K562 (cell line): ENCODE data around the gene CXCL12. TPM values are rescaled to one million over a fixed set of nuclear protein-coding genes. Genes with fewer than 3 reads are reported as not detected.

Source experiments
- ATAC-seq: fragments of 200-7000 bp; cut with Tn5 transposase; 3 replicates; pipeline ENCODE4 v1.9.1; 2020; ENCODE audit warnings: moderate library complexity
- BruUV-seq: library from RNA; stranded (reverse); fragments of 400-500 nt; replicated peaks from 2 replicates; lab custom pipeline; 2021; lab: Mats Ljungman, UMichigan
- CTCF ChIA-PET: fragments of 300-600 bp; formaldehyde crosslinking; extraction: SDS; loops from one replicate; lab custom pipeline; 2021; ENCODE audit warnings: low intra/inter-chr PET ratio; lab: Yijun Ruan, JAX
- POLR2A ChIA-PET: fragments of 300-600, 350-650 bp; sonication (Branson Sonifier 250); formaldehyde crosslinking; extraction: SDS; loops from one replicate; lab custom pipeline; 2021; ENCODE audit warnings: antibody characterized with exemption, inconsistent platforms; lab: Yijun Ruan, JAX
- DNase-seq, 4 experiments: peaks; one replicate each; pipeline versions ENCODE4 v3.0.0 to v3.0.0-alpha.2; 2011 to 2018; ENCODE audit warnings: low spot score in 3 of 4, mixed read lengths in 3 of 4; ENCODE audit errors: extremely low read depth in 1 of 4
- FAIRE-seq: peaks from 2 replicates; lab custom pipeline; 2011; peaks lifted over from hg19 to GRCh38; lab: Jason Lieb, UNC
- H2AFZ ChIP-seq: 2 replicates; pipeline ENCODE4 v1.6.0; 2011; ENCODE audit warnings: low read depth, low read length, control low read depth, inconsistent platforms
- H3K27ac ChIP-seq: fragments of 200-600 bp; 3 replicates; pipeline ENCODE4 v1.8.0; 2011; ENCODE audit warnings: low read depth, mild to moderate bottlenecking, control low read depth, inconsistent platforms, low read length, moderate library complexity, mixed read lengths; ENCODE audit errors: extremely low read depth
- H3K27me3 ChIP-seq, 2 experiments: fragments of 300-600 bp in 1 of 2; 2 replicates in 1 of 2; 3 replicates in 1 of 2; pipeline versions ENCODE4 v1.6.0 to v1.8.0; 2011; ENCODE audit warnings: inconsistent platforms in 2 of 2, low read length in 2 of 2, mild to moderate bottlenecking in 1 of 2, mixed read lengths in 1 of 2, moderate library complexity in 1 of 2; ENCODE audit not compliant: control insufficient read depth in 2 of 2, insufficient read depth in 2 of 2
- H3K36me3 ChIP-seq: fragments of 300-600 bp; 3 replicates; pipeline ENCODE4 v1.8.0; 2011; ENCODE audit warnings: mild to moderate bottlenecking, low read length, inconsistent platforms; ENCODE audit not compliant: control insufficient read depth, insufficient read depth
- H3K4me1 ChIP-seq, 2 experiments: fragments of 200-600 bp in 1 of 2; replicated peaks in 1 of 2; 2 replicates in 1 of 2; 3 replicates in 1 of 2; pipeline versions ENCODE4 v1.5.1 to v1.8.0; 2011; ENCODE audit warnings: inconsistent platforms in 2 of 2, low read length in 2 of 2, mild to moderate bottlenecking in 1 of 2, mixed read lengths in 1 of 2, moderate library complexity in 1 of 2; ENCODE audit not compliant: control insufficient read depth in 2 of 2, insufficient read depth in 2 of 2
- H3K4me2 ChIP-seq: 2 replicates; pipeline ENCODE4 v1.6.1; 2011; ENCODE audit warnings: low read length, control low read depth, inconsistent platforms, mixed read lengths; ENCODE audit not compliant: insufficient read depth
- H3K4me3 ChIP-seq: fragments of 200-600 bp; sonication (generic), shearing (Covaris generic); 2 replicates; pipeline ENCODE4 v1.5.1; 2016; ENCODE audit warnings: control low read depth, inconsistent platforms
- H3K79me2 ChIP-seq: fragments of 200-600 bp; 3 replicates; pipeline ENCODE4 v1.8.0; 2011; ENCODE audit warnings: low read length, inconsistent platforms; ENCODE audit not compliant: control insufficient read depth, insufficient read depth
- H3K9ac ChIP-seq, 2 experiments: 2 replicates each; pipeline versions ENCODE4 v1.6.0 to v1.6.1; 2011; ENCODE audit warnings: low read depth in 2 of 2, low read length in 2 of 2, control low read depth in 1 of 2, inconsistent platforms in 1 of 2, mild to moderate bottlenecking in 1 of 2, mixed read lengths in 1 of 2; ENCODE audit not compliant: insufficient read depth in 1 of 2
- H3K9me1 ChIP-seq: one replicate; pipeline ENCODE4 v1.6.0; 2011; ENCODE audit warnings: inconsistent platforms, mild to moderate bottlenecking, low read length, moderate library complexity; ENCODE audit not compliant: control insufficient read depth, insufficient read depth
- H3K9me3 ChIP-seq: replicated peaks from 2 replicates; pipeline ENCODE4 v1.5.1; 2011; ENCODE audit warnings: low read depth, low read length, inconsistent platforms; ENCODE audit not compliant: control insufficient read depth, insufficient read depth
- H4K20me1 ChIP-seq: replicated peaks from 2 replicates; pipeline ENCODE4 v1.6.1; 2011; ENCODE audit warnings: low read length, inconsistent platforms, mixed read lengths; ENCODE audit not compliant: control insufficient read depth, insufficient read depth
- BHLHE40 ChIP-seq: IDR thresholded peaks from 2 replicates; pipeline ENCODE4 v1.6.1; 2011; ENCODE audit warnings: low read length, improper control_type of control experiment
- GATAD2A ChIP-seq: fragments of 450-650 bp; IDR thresholded peaks from 2 replicates; pipeline ENCODE4 v1.6.1; 2017
- MBD2 ChIP-seq: sonication (generic); IDR thresholded peaks from 2 replicates; pipeline ENCODE4 v1.6.1; 2016; ENCODE audit warnings: low read depth, borderline replicate concordance
- MCM5 ChIP-seq: fragments of 450-650 bp; IDR thresholded peaks from 2 replicates; pipeline ENCODE4 v1.6.1; 2016; ENCODE audit warnings: low read depth
- NR2C2 ChIP-seq, 2 experiments: fragments of 200-800 bp in 1 of 2; sonication (Bioruptor generic) in 1 of 2; sonication (generic) in 1 of 2; formaldehyde crosslinking in 1 of 2; IDR thresholded peaks; 2 replicates each; pipeline versions ENCODE4 v1.6.1 to v1.8.0; 2016 to 2022; ENCODE audit warnings: mild to moderate bottlenecking in 1 of 2, missing compliant biosample characterization in 1 of 2, missing genetic modification characterization in 1 of 2, missing genetic modification reagents in 1 of 2
- PPARD ChIP-seq: fragments of 250-450 bp; sonication (Bioruptor Pico); IDR thresholded peaks from 2 replicates; pipeline ENCODE4 v1.8.0; 2022; ENCODE audit warnings: inconsistent platforms, mild to moderate bottlenecking, moderate library complexity
- SMAD4 ChIP-seq: fragments of 250-450 bp; sonication (Bioruptor Pico); conservative IDR thresholded peaks from 2 replicates; pipeline ENCODE4 v1.8.0; 2021; ENCODE audit warnings: inconsistent platforms, mild to moderate bottlenecking, moderate library complexity
- TRIM28 ChIP-seq: fragments of 450-650 bp; IDR thresholded peaks from 2 replicates; pipeline ENCODE4 v1.6.1; 2017
- TSC22D4 ChIP-seq: fragments of 450-650 bp; IDR thresholded peaks from 2 replicates; pipeline ENCODE4 v1.6.1; 2016; ENCODE audit warnings: missing genetic modification characterization, missing biosample characterization, control low read depth
- ZNF830 ChIP-seq: fragments of 250-450 bp; sonication (Bioruptor Pico); IDR thresholded peaks from 2 replicates; pipeline ENCODE4 v1.5.0; 2021; ENCODE audit warnings: mild to moderate bottlenecking
- WGBS: fragments of 100-300 bp; shearing (Covaris generic); methylation state at CpG from one replicate; pipeline ENCODE4 v1.1.6; 2016; ENCODE audit warnings: low coverage, mixed read lengths; ENCODE audit not compliant: insufficient coverage; ENCODE audit errors: missing lambda C conversion rate; 5-methylcytosine and 5-hydroxymethylcytosine counted together
- in situ Hi-C: fragments of 300-500 bp; cut with MboI; formaldehyde crosslinking; loops from 4 replicates; pipeline ENCODE4 v1.15.0; 2018; ENCODE audit warnings: inconsistent platforms, mixed read lengths
- intact Hi-C: fragments of 100-400 bp; cut with micrococcal nuclease; formaldehyde crosslinking; loops from 2 replicates; pipeline ENCODE4 v1.14.2; 2022
- polyA plus RNA-seq, 8 experiments: library from polyadenylated mRNA; depleted of rRNA in 4 of 8; stranded (reverse) in 5 of 8; unstranded in 3 of 8; fragments of >200 nt; fragmentation: Nextera tagmentation in 2 of 8; fragmentation: Illumina TruSeq in 1 of 8; extraction: Ambion mirVana in 2 of 8; extraction: Trizol in 1 of 8; gene quantifications; 2 replicates each; pipeline versions ENCODE4 v1.2.1 to v1.2.3, GENCODE V29; 2011 to 2014; ENCODE audit warnings: inconsistent platforms in 1 of 8, missing spikeins in 1 of 8
- total RNA-seq, 7 experiments: library from RNA; depleted of rRNA in 6 of 7; stranded (reverse); fragments of >200 nt in 6 of 7; fragmentation: Illumina TruSeq in 2 of 7; extraction: Trizol in 2 of 7; gene quantifications; 2 replicates each; pipeline versions ENCODE4 v1.2.1 to v1.2.3, GENCODE V29; 2011 to 2021; ENCODE audit warnings: low replicate concordance in 1 of 7

The CXCL12 gene
- total and polyA plus RNA-seq, 9 of the 15 experiments (the other 6 are each of a cell fraction or from before 2014, with no cell fraction given), result 0.18 TPM; not detected in 8

DNA sequence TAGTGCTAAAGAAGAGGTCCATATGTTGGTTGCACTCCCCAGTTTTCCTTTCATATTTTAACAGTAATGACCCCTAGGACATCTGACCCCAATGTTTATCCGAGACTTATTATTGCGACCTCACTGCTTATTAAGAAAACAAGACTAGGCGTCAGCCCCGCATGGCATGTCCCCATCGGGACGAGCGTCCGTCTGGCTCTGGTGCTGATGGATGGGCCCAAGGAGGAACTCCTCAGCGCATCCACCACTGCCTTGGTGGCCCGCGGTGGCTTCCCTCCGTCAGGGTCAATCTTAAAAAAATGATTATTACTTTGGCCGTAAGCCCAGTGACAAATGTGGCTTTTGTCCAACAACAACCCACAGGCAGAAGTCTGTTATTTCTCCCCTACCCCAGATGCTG is 40.1 kb upstream of the CXCL12 start:
- DNase-seq, result no peak

DNA sequence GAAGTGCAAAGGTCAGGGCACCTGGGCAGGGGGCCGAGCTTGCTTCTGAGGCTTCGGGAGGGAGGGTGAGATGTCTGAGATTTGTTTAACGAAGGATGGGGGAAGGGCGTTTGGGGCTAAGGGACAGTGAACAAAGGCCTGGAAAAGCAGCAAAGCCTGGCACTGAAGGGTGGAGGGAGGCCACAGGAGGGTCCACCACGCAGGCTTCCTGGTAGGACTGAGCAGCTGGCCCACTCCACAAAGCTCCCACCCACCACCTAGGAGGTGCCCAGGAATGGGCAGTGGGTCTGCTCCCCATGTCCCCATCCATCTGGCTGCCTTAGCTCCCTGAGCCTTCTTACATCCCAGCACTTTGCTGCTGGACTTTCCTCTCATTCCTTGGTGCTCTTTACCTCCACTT is 39.4 kb upstream of the CXCL12 start:
- WGBS, result 1% methylated on average over 5 of the region's 5 CpGs
- no peak for ATAC-seq
- ChIA-PET POLR2A (interaction anchor here (0.6 kb wide), 2 partner anchors 47 to 1097 kb away, joined by 3 read pairs; no protein-coding TSS in a partner anchor), CTCF (no interaction called here)
- Histone ChIP-seq H3K36me3 (no peaks in the 10 kb centered on the region), H3K9ac (no peak overlapping the region), H2AFZ (no peak overlapping the region), H3K4me3 (no peak overlapping the region), H3K27me3 (no peaks in the 10 kb centered on the region; a peak in 2 of 5 replicates), H3K9me3 (no peaks in the 10 kb centered on the region), H3K4me2 (no peak overlapping the region), H3K4me1 (no peaks in the 10 kb centered on the region), H3K79me2 (no peaks in the 10 kb centered on the region), H4K20me1 (0 out of 2 replicates have a peak, but pooled peaks cover 4% of the 10 kb centered on the region), H3K9me1 (no peaks in the 10 kb centered on the region), H3K27ac (no peak overlapping the region)
- no TSS peak for BruUV-seq
- TF ChIP-seq PPARD (CRISPR knock-in tag) (no peak), ZNF830 (CRISPR knock-in tag) (no peak), TRIM28 (no peak), BHLHE40 (no peak), MBD2 (no peak)
- in situ Hi-C loops, result no loop called here
- intact Hi-C loops, result no loop called here
- no peak for FAIRE-seq
- DNase-seq, result no peak

More for the DNA sequence above, 40.1 kb upstream of the CXCL12 start:
- Histone ChIP-seq H3K4me1 (no peaks in the 10 kb centered on the region), H3K27me3 (no peaks in the 10 kb centered on the region; a peak in 2 of 5 replicates), H3K27ac (no peak overlapping the region), H4K20me1 (0 out of 2 replicates have a peak, but pooled peaks cover 4% of the 10 kb centered on the region), H3K9me3 (no peaks in the 10 kb centered on the region), H3K4me3 (no peak overlapping the region), H3K79me2 (no peaks in the 10 kb centered on the region), H3K9me1 (no peaks in the 10 kb centered on the region), H3K36me3 (no peaks in the 10 kb centered on the region), H2AFZ (no peak overlapping the region), H3K4me2 (no peak overlapping the region), H3K9ac (no peak overlapping the region)
- no TSS peak for BruUV-seq
- in situ Hi-C loops (no loop called here), intact Hi-C loops (no loop called here)
- POLR2A ChIA-PET, result no interaction called here
- FAIRE-seq (no peak), ATAC-seq (no peak)
- CTCF ChIA-PET, result no interaction called here
- TF ChIP-seq GATAD2A (no peak), MCM5 (no peak), TSC22D4 (tag) (no peak), NR2C2 (CRISPR knock-in tag; IDR thresholded peaks at IDR 0.05) (no peak), NR2C2 (tag; IDR thresholded peaks at IDR 0.05) (no peak), SMAD4 (no peak)
- TF ChIP-seq, all 486 proteins: peak for 0
- WGBS, result 2% methylated on average over 13 of the region's 13 CpGs
